ENCODE results near the gene CYBC1. TPM values are rescaled to one million over a fixed set of nuclear protein-coding genes. Genes with fewer than 3 reads are reported as not detected.

The CYBC1 gene
- total and polyA plus RNA-seq, 2 donors from 2014 or later: 38.2 to 139 TPM

- intact Hi-C loops (cut with DNase I): no loop called here
Observed at GRCh38 chr17:82411396-82412053, 39.0 kb downstream of the CYBC1 start.

GRCh38 chr17:82410014-82410716, 40.4 kb downstream of the CYBC1 start:
- FAIRE-seq (no peak), DNase-seq (peak in 1 of 5 donors; percentile 49)
- Histone ChIP-seq H3K9me3 (ENCODE audit: control insufficient read depth in 2 of 3, insufficient read depth in 1 of 3, low read length in 3 of 3) (no peaks in the 10 kb centered on the region), H3K27ac (ENCODE audit: low read depth in 2 of 2, low read length in 2 of 2) (no peak overlapping the region), H3K4me1 (ENCODE audit: control insufficient read depth in 2 of 3, insufficient read depth in 2 of 3, low read depth in 1 of 3, low read length in 3 of 3) (no peaks in the 10 kb centered on the region), H3K27me3 (ENCODE audit: control insufficient read depth, insufficient read depth, low read length) (no peaks in the 10 kb centered on the region), H3K4me3 (ENCODE audit: low read length in 3 of 3) (no peak overlapping the region), H3K9ac (ENCODE audit: low read length in 3 of 3) (no peak overlapping the region), H3K36me3 (ENCODE audit: control insufficient read depth in 2 of 3, insufficient read depth in 3 of 3, low read length in 3 of 3) (peaks cover 0 to 4% (median 3%) of the 10 kb centered on the region in 3 donors)
- intact Hi-C loops (cut with DNase I): no loop called here
- TF ChIP-seq CTCF (IDR thresholded peaks at IDR 0.05; ENCODE audit: borderline replicate concordance, extremely low read depth, insufficient read depth): no peak

More at GRCh38 chr17:82411396-82412053, 39.0 kb downstream of the CYBC1 start:
- no peaks in the 10 kb centered on the region for H3K9me3 ChIP-seq (ENCODE audit: control insufficient read depth in 2 of 3, insufficient read depth in 1 of 3, low read length in 3 of 3)
- no peak overlapping the region for H3K27ac ChIP-seq (ENCODE audit: low read depth in 2 of 2, low read length in 2 of 2)
- no peaks in the 10 kb centered on the region for H3K27me3 ChIP-seq (ENCODE audit: control insufficient read depth, insufficient read depth, low read length)
- H3K4me1 ChIP-seq (ENCODE audit: control insufficient read depth in 2 of 3, insufficient read depth in 2 of 3, low read depth in 1 of 3, low read length in 3 of 3): no peaks in the 10 kb centered on the region
- no peak for TF ChIP-seq CTCF (IDR thresholded peaks at IDR 0.05; ENCODE audit: borderline replicate concordance, extremely low read depth, insufficient read depth)
- DNase-seq (peak in 1 of 5 donors; percentile 63), FAIRE-seq (no peak)
- no peak overlapping the region for H3K4me3 ChIP-seq (ENCODE audit: low read length in 3 of 3)
- H3K9ac ChIP-seq (ENCODE audit: low read length in 3 of 3): no peak overlapping the region
- peaks cover 0 to 4% (median 0%) of the 10 kb centered on the region in 3 donors for H3K36me3 ChIP-seq (ENCODE audit: control insufficient read depth in 2 of 3, insufficient read depth in 3 of 3, low read length in 3 of 3)

GRCh38 chr17:82408938-82409318, 41.6 kb downstream of the CYBC1 start:
- no peaks in the 10 kb centered on the region for H3K9me3 ChIP-seq (ENCODE audit: control insufficient read depth in 2 of 3, insufficient read depth in 1 of 3, low read length in 3 of 3)
- no peak overlapping the region for H3K9ac ChIP-seq (ENCODE audit: low read length in 3 of 3)
- TF ChIP-seq CTCF (IDR thresholded peaks at IDR 0.05; ENCODE audit: borderline replicate concordance, extremely low read depth, insufficient read depth): no peak
- H3K27me3 ChIP-seq (ENCODE audit: control insufficient read depth, insufficient read depth, low read length): no peaks in the 10 kb centered on the region
- no peak overlapping the region for H3K27ac ChIP-seq (ENCODE audit: low read depth in 2 of 2, low read length in 2 of 2)
- FAIRE-seq (no peak), DNase-seq (peak in 1 of 5 donors; percentile 42)
- H3K36me3 ChIP-seq (ENCODE audit: control insufficient read depth in 2 of 3, insufficient read depth in 3 of 3, low read length in 3 of 3): peaks cover 0 to 4% (median 3%) of the 10 kb centered on the region in 3 donors
- no peaks in the 10 kb centered on the region for H3K4me1 ChIP-seq (ENCODE audit: control insufficient read depth in 2 of 3, insufficient read depth in 2 of 3, low read depth in 1 of 3, low read length in 3 of 3)
- H3K4me3 ChIP-seq (ENCODE audit: low read length in 3 of 3): no peak overlapping the region
- intact Hi-C loops (cut with DNase I): no loop called here

All from kidney (tissue), 14 donors.